Testis (tissue), 3 donors: ENCODE measurements around the gene ESRP2. TPM values are rescaled to one million over a fixed set of nuclear protein-coding genes. Genes with fewer than 3 reads are reported as not detected.

Experiments
- DNase-seq: peaks from one replicate; pipeline ENCODE4 v3.0.0-alpha.2; 2019
- H3K27ac ChIP-seq, 2 donors: fragments of 200-600 bp; sonication (generic); one replicate each; pipeline ENCODE4 v1.5.1; 2019
- H3K27me3 ChIP-seq: fragments of 200-600 bp; sonication (generic); one replicate; pipeline ENCODE4 v1.5.1; 2019
- H3K36me3 ChIP-seq: fragments of 200-600 bp; sonication (generic); one replicate; pipeline ENCODE4 v1.5.1; 2017; ENCODE audit warnings: low read depth; ENCODE audit errors: missing control alignments
- H3K4me1 ChIP-seq: fragments of 200-600 bp; sonication (generic); one replicate; pipeline ENCODE4 v1.5.1; 2019
- H3K4me3 ChIP-seq, 2 donors: fragments of 200-600 bp; sonication (generic); one replicate each; pipeline ENCODE4 v1.5.1; 2017 to 2019
- H3K9me3 ChIP-seq: fragments of 200-600 bp; sonication (generic); one replicate; pipeline ENCODE4 v1.5.1; 2017
- CTCF ChIP-seq, 3 experiments: fragments of 450-650 bp in 2 of 3; fragments of 200-600 bp in 1 of 3; sonication (generic) in 1 of 3; IDR thresholded peaks; one replicate each; pipeline ENCODE4 v1.5.1; 2016 to 2019; ENCODE audit warnings: antibody characterized with exemption in 3 of 3, mild to moderate bottlenecking in 2 of 3, moderate library complexity in 1 of 3
- POLR2A ChIP-seq: fragments of 450-650 bp; IDR thresholded peaks from one replicate; pipeline ENCODE4 v1.6.1; 2017; ENCODE audit warnings: antibody characterized with exemption, mild to moderate bottlenecking, moderate library complexity
- WGBS, 2 donors: methylation state at CpG; one replicate each; pipeline ENCODE4 v1.1.5; 2018; 5-methylcytosine and 5-hydroxymethylcytosine counted together
- intact Hi-C: fragments of 100-400 bp; cut with DNase I; formaldehyde crosslinking; loops from one replicate; pipeline ENCODE4 v1.15.1; 2023; ENCODE audit warnings: low total_unique reads
- polyA plus RNA-seq: library from polyadenylated mRNA; stranded (reverse); fragments of 350-450 nt; fragmentation: Illumina TruSeq; extraction: RNeasy Lipid Tissue Mini Kit (QIAGEN cat#74804); gene quantifications from one replicate; pipeline ENCODE4 v1.2.3, GENCODE V29; 2014; ENCODE audit warnings: low read depth, low replicate concordance; ENCODE audit not compliant: insufficient read depth
- total RNA-seq, 2 donors: library from RNA; depleted of rRNA; stranded (reverse); fragments of >200 nt; gene quantifications; one replicate each; pipeline ENCODE4 v1.2.3, GENCODE V29; 2016

ESRP2 gene
- total and polyA plus RNA-seq, 3 donors from 2014 or later: 12.8 to 30.6 (median 14.6) TPM

DNA sequence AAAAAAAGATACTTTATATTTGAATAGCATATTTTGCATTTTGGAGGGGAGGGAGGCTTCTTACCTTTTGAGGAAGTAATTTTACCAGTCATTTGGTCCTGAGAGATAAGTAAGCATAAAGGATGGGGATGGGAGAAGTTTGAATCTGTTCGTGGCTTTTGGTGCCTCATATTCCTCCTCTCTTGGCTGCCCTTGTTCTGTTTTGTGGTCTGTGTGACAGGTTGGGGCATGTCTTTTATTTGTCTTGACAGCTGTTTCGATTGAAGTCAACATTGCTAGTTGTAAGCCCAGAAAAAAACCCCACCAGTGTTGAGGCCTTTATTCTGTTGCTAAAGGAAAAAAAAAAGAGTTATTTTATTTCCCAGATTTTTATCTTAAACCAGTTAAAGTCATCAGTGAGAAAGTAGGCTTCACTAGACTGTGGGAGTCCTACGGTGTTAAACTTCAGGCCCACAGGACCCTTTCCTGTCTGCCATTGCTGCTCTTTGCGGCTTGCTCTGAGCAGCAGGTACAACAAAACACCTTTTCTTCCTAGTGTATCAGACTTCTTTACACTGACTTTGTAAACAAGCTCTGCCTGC, 39.8 kb upstream of the ESRP2 start:
- Histone ChIP-seq H3K36me3 (no peaks in the 10 kb centered on the region), H3K4me3 (no peak overlapping the region), H3K27ac (peak overlapping the region in 1 of 2 donors; percentile 14), H3K4me1 (peaks cover 35% of the 10 kb centered on the region), H3K27me3 (no peaks in the 10 kb centered on the region), H3K9me3 (no peaks in the 10 kb centered on the region)
- intact Hi-C loops: no loop called here
- TF ChIP-seq CTCF (IDR thresholded peaks at IDR 0.05) (no peak), POLR2A (no peak)
- WGBS, 2 donors: 66 to 68% methylated on average over 4 of the region's 4 CpGs
- no peak for DNase-seq

- intact Hi-C loops: no loop called here
- Histone ChIP-seq H3K27me3 (no peaks in the 10 kb centered on the region), H3K4me3 (no peak overlapping the region), H3K36me3 (no peaks in the 10 kb centered on the region), H3K9me3 (no peaks in the 10 kb centered on the region), H3K27ac (no peak overlapping the region), H3K4me1 (peaks cover 41% of the 10 kb centered on the region)
- 90% methylated on average over 1 to 4 of the region's 4 CpGs for whole genome bisulfite sequencing, 2 donors
- no peak for DNase-seq
- no peak for TF ChIP-seq CTCF (IDR thresholded peaks at IDR 0.05)
- no peak for TF ChIP-seq POLR2A
Measured at GRCh38 chr16:68274441-68274840, 38.5 kb upstream of the ESRP2 start.

DNA sequence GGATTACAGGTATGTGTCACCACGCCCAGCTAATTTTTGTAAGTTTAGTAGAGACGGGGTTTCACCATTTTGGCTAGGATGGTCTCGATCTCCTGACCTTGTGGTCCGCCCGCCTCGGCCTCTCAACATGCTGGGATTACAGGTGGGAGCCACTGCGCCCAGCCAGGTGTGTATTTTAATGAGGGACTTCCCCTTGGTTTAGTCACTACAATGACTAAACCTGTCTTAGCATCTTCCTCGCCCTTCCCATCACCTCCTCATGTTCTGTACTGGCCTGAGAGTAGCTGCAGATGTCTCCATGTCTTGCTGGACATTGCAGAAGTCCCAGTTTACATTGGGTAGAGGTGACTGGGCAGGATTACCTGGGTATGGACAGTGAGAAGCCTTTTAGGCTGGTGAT, 38.0 kb upstream of the ESRP2 start:
- no peaks in the 10 kb centered on the region for H3K27me3 ChIP-seq
- TF ChIP-seq CTCF (IDR thresholded peaks at IDR 0.05): no peak
- no peak for TF ChIP-seq POLR2A
- no peak for DNase-seq
- no peaks in the 10 kb centered on the region for H3K9me3 ChIP-seq
- intact Hi-C loops: no loop called here
- H3K36me3 ChIP-seq: no peaks in the 10 kb centered on the region
- 92 to 96% methylated on average over 7 to 8 of the region's 8 CpGs for WGBS, 2 donors
- H3K27ac ChIP-seq: no peak overlapping the region
- H3K4me1 ChIP-seq: peaks cover 43% of the 10 kb centered on the region
- no peak overlapping the region for H3K4me3 ChIP-seq

DNA sequence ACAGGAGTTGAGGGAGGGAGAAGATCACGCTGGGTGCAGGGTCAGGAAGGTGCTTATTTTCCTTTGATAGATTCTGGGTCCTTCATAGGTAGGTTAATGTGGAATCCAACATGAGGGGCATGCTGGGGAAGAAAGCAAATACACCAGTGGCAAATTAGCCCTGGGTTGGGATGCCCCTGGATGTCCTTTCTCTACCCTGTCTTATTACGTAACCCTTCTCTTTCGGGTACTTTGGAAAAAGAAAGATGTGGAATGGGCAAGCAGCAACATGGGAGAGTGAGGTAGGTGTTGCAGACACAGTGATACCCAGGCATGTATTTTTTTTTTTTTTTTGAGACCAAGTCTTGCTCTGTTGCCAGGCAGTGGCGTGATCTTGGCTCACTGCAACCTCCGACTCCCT, 37.5 kb upstream of the ESRP2 start:
- Histone ChIP-seq H3K27ac (peak overlapping the region in 1 of 2 donors; percentile 64), H3K4me3 (no peak overlapping the region), H3K4me1 (peaks cover 43% of the 10 kb centered on the region), H3K27me3 (no peaks in the 10 kb centered on the region), H3K36me3 (no peaks in the 10 kb centered on the region), H3K9me3 (no peaks in the 10 kb centered on the region)
- 89 to 91% methylated on average over 5 of the region's 5 CpGs for WGBS, 2 donors
- TF ChIP-seq POLR2A: no peak
- no peak for TF ChIP-seq CTCF (IDR thresholded peaks at IDR 0.05)
- intact Hi-C loops: no loop called here
- no peak for DNase-seq

- WGBS, 2 donors: 65 to 96% methylated on average over 4 of the region's 4 CpGs
- DNase-seq: no peak
- Histone ChIP-seq H3K27ac (peak overlapping the region; percentile 55 to 64), H3K9me3 (no peaks in the 10 kb centered on the region), H3K4me1 (peaks cover 49% of the 10 kb centered on the region), H3K4me3 (no peak overlapping the region), H3K36me3 (no peaks in the 10 kb centered on the region), H3K27me3 (no peaks in the 10 kb centered on the region)
- intact Hi-C loops: no loop called here
- no peak for TF ChIP-seq CTCF (IDR thresholded peaks at IDR 0.05)
Measured at GRCh38 chr16:68272507-68273209, 36.7 kb upstream of the ESRP2 start.
